ENCODE data around the gene EXOC4. TPM values are rescaled to one million over a fixed set of nuclear protein-coding genes. Genes with fewer than 3 reads are reported as not detected.

EXOC4 gene
- total and polyA plus RNA-seq, 9 donors: 26.8 to 80.5 (median 70.7) TPM

- H3K27ac ChIP-seq: no peak overlapping the region
- no peaks in the 10 kb centered on the region for H3K36me3 ChIP-seq
- intact Hi-C loops (cut with DNase I): no loop called here
- no peaks in the 10 kb centered on the region for H3K4me1 ChIP-seq (ENCODE audit: insufficient read depth)
- no peaks in the 10 kb centered on the region for H3K9me3 ChIP-seq
- no peak overlapping the region for H3K4me3 ChIP-seq
- no peak for TF ChIP-seq EP300 (IDR thresholded peaks at IDR 0.05)
- no peak for TF ChIP-seq POLR2A (IDR thresholded peaks at IDR 0.05)
- no peak for TF ChIP-seq CTCF (IDR thresholded peaks at IDR 0.05)
- no peaks in the 10 kb centered on the region for H3K27me3 ChIP-seq
- DNase-seq: no peak
Observed at GRCh38 chr7:133611955-133612354, 359.1 kb downstream of the EXOC4 start.

- no peak for DNase-seq
- WGBS, 3 donors: 95 to 98% (median 95%) methylated on average over 8 of the region's 8 CpGs
- H3K27me3 ChIP-seq: no peaks in the 10 kb centered on the region
- no peak for TF ChIP-seq POLR2A (IDR thresholded peaks at IDR 0.05)
- TF ChIP-seq EP300 (IDR thresholded peaks at IDR 0.05): no peak
- TF ChIP-seq CTCF (IDR thresholded peaks at IDR 0.05): no peak
- no peak overlapping the region for H3K27ac ChIP-seq
- H3K4me1 ChIP-seq (ENCODE audit: insufficient read depth): no peaks in the 10 kb centered on the region
- no peak overlapping the region for H3K4me3 ChIP-seq
- intact Hi-C loops (cut with DNase I): no loop called here
- no peaks in the 10 kb centered on the region for H3K9me3 ChIP-seq
- H3K36me3 ChIP-seq: no peaks in the 10 kb centered on the region
Observed at GRCh38 chr7:133613250-133613790, 360.4 kb downstream of the EXOC4 start.

GRCh38 chr7:133614251-133614650 lies 361.4 kb downstream of the EXOC4 start:
- Histone ChIP-seq H3K27ac (no peak overlapping the region), H3K9me3 (no peaks in the 10 kb centered on the region), H3K4me1 (ENCODE audit: insufficient read depth) (no peaks in the 10 kb centered on the region), H3K27me3 (no peaks in the 10 kb centered on the region), H3K4me3 (no peak overlapping the region), H3K36me3 (no peaks in the 10 kb centered on the region)
- intact Hi-C loops (cut with DNase I): no loop called here
- WGBS, 3 donors: 93 to 100% (median 99%) methylated on average over 2 of the region's 2 CpGs
- DNase-seq: no peak
- no peak for TF ChIP-seq POLR2A (IDR thresholded peaks at IDR 0.05)
- TF ChIP-seq EP300 (IDR thresholded peaks at IDR 0.05): no peak
- no peak for TF ChIP-seq CTCF (IDR thresholded peaks at IDR 0.05)

GRCh38 chr7:133618970-133619369 lies 366.1 kb downstream of the EXOC4 start:
- Histone ChIP-seq H3K4me3 (no peak overlapping the region), H3K27me3 (no peaks in the 10 kb centered on the region), H3K36me3 (no peaks in the 10 kb centered on the region), H3K4me1 (ENCODE audit: insufficient read depth) (no peaks in the 10 kb centered on the region), H3K27ac (no peak overlapping the region), H3K9me3 (no peaks in the 10 kb centered on the region)
- no peak for DNase-seq
- intact Hi-C loops (cut with DNase I): no loop called here
- TF ChIP-seq CTCF (IDR thresholded peaks at IDR 0.05): no peak
- no peak for TF ChIP-seq POLR2A (IDR thresholded peaks at IDR 0.05)
- no peak for TF ChIP-seq EP300 (IDR thresholded peaks at IDR 0.05)
- WGBS, 3 donors: 87 to 90% (median 89%) methylated on average over 4 of the region's 4 CpGs

Data from ovary (tissue), 9 donors.